ENCODE results near the gene SEC16B. TPM values are rescaled to one million over a fixed set of nuclear protein-coding genes. Genes with fewer than 3 reads are reported as not detected.

The SEC16B gene
- total and polyA plus RNA-seq, 9 of the 15 experiments (the other 6 are each of a cell fraction or from before 2014, with no cell fraction given) = not detected

DNA sequence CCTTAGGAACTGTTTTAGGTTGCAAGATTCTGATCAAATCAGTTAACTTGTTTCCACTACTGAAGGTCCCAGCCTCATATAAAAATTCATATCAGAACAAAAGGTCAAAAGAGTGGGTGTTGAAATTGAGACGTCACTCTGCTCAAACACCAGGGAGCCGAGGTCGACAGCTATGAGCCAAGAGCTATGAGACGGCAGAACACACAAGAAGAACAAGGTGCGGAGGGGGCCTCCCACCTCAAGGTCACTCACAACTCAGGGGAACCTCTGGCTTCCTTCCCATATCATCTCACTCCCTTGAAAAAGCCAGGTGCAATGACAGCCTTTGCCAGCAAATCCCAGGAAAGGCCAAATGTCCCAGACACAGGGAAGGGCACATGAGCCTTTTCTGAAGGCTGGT is 749 bp downstream of the SEC16B start (continued):
- no peak for TF ChIP-seq ZNF592 (IDR thresholded peaks at IDR 0.05)
- no peak for TF ChIP-seq NCOA6 (IDR thresholded peaks at IDR 0.05)
- no peak for TF ChIP-seq CUX1 (CRISPR knock-in tag; IDR thresholded peaks at IDR 0.05)
- TF ChIP-seq ZNF830 (CRISPR knock-in tag; IDR thresholded peaks at IDR 0.05) = no peak
- no peak for TF ChIP-seq THRAP3 (IDR thresholded peaks at IDR 0.05; ENCODE audit: borderline replicate concordance)
- TF ChIP-seq, protein P1, sequence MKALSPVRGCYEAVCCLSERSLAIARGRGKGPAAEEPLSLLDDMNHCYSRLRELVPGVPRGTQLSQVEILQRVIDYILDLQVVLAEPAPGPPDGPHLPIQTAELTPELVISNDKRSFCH (CRISPR knock-in tag; IDR thresholded peaks at IDR 0.05) = no peak
- TF ChIP-seq, protein P1 (tag; IDR thresholded peaks at IDR 0.05) = no peak

Data from K562 (cell line).